ENCODE measurements around the gene ZNF239.
"Not testable (repeated sequence)": the region's sequence is repeated elsewhere in the genome, so short reads cannot be mapped to it uniquely, and the experiment has no call there.

ZNF239 gene

GRCh38 chr10:43574001-43574892 is at the start of gene ZNF239:
Gene ZNF239, minus strand, starts transcription at chr10:43574616. Its CDS starts 16,537 bp downstream, at chr10:43558079.
- peak; percentile 75 for DNase-seq

DNA sequence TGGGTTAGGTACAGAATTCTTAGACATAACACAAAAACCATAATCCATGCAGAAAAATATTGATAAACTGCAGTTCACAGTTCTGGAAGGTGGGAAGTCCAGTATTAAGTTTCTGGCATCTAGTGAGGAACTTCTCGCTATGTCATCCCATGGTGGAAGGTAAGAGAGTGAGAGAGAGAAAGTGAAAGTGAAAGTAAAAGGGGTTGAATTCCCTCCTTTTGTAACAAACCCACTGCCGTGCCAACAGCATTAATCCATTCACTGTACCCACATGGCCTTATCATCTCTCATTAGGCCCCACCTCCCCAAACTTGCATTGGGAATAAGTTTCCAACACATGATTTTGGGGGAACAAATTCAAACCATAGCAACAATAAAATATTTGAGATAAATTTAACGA is 48.9 kb upstream of the ZNF239 start:
- no peak for DNase-seq

DNA sequence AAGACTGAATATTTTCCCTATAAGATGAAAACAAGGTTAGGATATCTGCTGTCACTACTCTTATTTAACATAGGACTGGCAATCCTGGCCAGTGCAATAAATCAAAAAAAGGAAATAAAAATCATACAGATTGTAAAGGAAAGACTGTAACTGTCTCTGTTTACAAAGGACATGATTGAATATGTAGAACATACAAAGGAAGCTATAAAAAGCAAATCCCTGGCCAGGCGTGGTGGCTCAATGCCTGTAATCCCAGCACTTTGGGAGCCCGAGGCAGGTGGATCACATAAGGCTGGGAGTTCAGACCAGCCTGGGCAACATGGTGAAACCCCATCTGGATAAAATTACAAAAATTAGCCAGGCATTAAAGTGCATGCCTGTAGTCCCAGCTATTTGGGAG is 47.6 kb upstream of the ZNF239 start:
- DNase-seq, result no peak

- DNase-seq, result no peak
Observed at GRCh38 chr10:43619368-43619767, 45.0 kb upstream of the ZNF239 start.

DNA sequence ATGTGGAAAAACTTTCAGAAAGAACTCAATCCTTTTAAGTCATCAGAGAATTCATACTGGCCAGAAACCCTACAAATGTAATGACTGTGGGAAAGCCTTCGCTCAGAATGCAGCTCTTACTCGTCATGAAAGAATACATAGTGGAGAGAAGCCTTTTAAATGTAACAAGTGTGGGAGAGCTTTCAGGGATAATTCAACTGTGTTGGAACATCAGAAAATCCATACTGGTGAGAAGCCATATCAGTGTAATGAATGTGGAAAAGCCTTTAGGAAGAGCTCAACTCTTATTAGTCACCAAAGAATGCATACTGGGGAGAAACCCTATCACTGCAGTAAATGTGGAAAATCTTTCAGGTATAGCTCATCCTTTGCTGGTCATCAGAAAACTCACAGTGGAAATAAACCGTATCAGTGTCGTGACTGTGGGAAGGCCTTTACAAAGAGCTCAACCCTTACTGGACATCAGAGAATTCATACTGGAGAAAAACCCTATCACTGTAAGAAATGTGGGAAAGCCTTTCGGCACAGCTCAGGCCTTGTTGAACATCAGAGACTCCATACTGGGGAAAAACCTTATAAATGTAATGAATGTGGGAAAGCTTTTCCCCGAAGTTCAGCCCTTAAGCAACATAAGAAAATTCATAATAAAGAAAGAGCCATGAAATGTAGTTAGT is 42.4 kb upstream of the ZNF239 start:
- DNase-seq, result no peak

GRCh38 chr10:43610636-43611035 is 36.2 kb upstream of the ZNF239 start:
- no peak for DNase-seq

DNA sequence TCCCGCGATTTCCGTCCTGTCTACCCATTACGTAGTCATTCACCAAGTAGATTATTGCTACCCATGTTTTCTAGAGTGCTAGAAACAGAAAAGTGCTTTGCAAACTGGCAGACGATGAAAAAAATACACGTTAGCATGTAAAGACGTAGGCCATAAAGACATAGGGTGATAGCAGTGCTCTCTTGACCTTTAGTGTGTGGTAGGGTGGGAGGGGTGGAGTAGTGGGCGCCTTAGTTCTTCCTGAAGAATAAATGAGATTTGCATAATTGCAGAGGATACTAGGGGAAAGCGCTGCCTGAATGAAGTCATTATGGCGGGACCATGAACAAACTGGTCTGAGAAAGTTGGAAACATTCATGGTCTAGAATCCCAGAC is 32.8 kb upstream of the ZNF239 start:
- no peak for DNase-seq

GRCh38 chr10:43606323-43607198 is 32.1 kb upstream of the ZNF239 start, which contains the start of gene ZNF485:
Gene ZNF485, plus strand, starts transcription at chr10:43606438. Its CDS starts 613 bp downstream, at chr10:43607051.
- DNase-seq, result peak; percentile 50

GRCh38 chr10:43605850-43606322 is 31.5 kb upstream of the ZNF239 start:
- no peak for DNase-seq

DNA sequence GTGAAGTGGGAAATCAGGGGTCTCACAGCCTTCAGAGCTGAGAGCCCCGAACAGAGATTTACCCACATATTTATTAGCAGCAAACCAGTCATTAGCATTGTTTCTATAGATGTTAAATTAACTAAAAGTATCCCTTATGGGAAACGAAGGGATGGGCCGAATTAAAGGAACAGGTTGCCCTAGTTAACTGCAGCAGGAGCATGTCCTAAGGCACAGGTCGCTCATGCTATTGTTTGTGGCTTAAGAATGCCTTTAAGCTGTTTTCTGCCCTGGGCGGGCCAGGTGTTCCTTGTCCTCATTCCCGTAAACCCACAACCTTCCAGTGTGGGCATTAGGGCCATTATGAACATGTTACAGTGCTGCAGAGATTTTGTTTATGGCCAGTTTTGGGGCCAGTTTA is 27.2 kb upstream of the ZNF239 start:
- DNase-seq, result not testable (repeated sequence)

DNA sequence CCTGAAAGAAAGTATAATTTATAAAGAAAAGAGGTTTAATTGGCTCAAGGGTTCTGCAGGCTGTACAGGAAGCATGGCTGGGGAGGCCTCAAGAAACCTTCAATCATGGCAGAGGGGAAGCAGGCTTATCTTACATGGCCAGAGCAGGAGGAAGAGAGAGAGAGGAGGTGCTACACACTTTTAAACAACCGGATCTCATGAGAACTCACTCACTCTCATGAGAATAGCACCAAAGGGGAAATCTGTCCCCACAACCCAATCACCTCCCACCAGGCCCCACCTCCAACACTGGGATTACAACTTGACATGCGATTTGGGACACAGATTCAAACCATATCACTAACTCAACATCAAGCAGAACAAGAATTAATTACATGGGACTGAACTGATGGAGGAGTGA is 24.9 kb upstream of the ZNF239 start:
- DNase-seq, result no peak

DNA sequence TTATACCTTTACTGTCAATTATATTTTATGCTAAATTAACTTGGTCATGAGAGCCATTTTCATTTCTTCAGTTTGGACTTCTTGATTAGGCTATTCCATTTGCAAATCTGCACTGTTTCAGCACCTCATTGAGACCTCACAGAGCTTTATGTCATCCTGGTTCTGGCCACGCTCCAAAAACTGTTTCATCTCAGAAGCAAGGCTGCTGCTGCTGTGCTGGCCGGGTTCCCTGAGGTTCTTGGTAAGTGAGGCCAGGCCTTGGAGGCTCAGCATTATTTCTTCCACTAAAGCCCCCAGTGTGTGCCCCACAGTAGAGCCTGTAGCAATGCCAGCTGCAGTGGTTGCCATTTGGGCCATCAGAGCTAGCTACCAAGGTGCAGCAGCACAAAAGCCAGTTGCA is 24.0 kb upstream of the ZNF239 start:
- DNase-seq, result no peak

- DNase-seq, result no peak
Observed at GRCh38 chr10:43596546-43596945, 22.1 kb upstream of the ZNF239 start.

- no peak for DNase-seq
Observed at GRCh38 chr10:43595739-43596298, 21.4 kb upstream of the ZNF239 start.

DNA sequence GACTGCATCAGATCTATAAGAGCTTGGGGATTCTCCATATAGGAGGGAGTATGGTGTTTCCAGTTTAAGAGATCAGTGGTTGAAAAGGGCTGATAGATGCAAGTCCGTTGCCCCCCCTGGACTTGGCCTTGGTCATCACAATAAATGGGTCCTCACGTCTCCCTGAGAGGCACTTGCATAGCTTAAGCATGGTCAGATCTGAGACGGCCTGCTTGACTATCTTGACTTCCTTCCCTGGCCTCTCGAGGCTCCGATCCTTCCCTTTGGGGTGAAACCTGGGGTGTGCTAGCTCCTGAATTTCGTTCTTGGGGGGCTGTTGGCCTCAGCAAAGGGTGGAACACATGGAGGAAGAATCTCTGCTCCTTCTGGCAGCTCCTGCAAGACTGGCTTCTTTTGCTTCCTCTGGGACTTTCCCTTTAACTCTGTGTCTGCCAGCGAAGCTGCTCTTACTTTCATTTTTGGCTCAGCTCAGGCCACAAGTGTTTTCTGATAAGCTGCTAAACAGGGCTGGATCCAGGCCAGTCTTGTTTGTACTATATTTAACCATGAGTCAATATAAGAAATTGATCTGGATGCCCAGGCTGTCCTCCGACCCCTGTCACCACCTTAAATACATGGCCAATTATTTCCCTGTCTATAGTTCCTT is 20.7 kb upstream of the ZNF239 start:
- DNase-seq, result no peak

GRCh38 chr10:43591303-43591904 is 17.0 kb upstream of the ZNF239 start:
- no peak for DNase-seq

GRCh38 chr10:43586730-43587115 is 12.3 kb upstream of the ZNF239 start:
- DNase-seq, result not testable (repeated sequence)

DNA sequence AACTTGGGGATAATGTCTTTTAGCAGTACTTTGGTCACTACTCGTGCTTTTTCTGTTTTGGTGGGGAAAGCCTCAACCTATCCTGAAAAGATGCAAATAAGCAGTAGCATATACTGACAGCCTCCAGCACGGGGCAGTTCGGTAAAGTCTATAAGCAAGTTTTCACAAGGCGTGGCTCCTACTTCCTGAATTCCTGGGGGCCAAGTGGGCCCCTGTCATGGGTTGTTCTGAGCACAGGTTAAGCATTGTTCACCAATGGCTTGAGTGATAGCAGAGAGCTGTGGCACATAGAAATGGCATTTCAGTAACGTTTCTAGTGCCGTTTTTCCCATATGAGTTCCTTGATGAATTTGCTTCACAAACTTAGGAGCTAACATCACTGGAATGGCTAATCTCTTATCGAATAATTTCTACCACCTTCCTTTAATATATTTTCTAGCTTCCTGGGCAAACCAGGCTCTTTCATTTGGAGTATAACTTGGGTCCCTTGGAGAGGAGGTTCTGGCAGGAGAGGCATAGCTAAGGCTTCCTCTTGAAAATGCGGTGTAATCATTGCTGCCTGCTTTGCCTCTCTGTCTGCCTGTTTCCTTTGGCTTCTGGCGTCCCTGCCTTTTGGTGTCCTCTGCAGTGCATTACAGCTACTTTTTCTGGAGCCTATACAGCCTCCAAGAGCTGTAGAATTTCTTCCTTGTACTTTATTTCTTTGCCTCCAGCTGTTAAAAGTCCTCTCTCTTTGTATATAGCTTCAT is 11.7 kb upstream of the ZNF239 start:
- no peak for DNase-seq

DNA sequence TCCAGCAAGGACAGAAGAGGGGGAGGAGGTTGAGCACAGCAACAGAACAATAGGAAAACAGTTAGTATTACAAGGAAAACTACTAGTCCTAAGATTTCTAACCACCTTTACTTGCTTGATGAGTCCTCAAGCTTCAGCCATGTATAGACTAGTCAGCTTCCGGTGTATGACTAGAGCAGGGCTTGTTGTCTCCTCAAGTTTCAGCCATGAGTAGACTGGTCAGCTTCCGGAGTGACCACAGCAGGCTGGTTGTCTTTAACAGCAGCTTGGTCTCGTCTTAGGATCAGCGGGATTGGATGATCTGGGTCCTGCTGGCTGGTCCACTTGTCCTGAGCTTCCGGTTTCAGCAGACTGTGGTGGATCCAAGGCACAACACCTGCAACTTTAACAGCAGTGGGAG is 10.6 kb upstream of the ZNF239 start:
- no peak for DNase-seq

DNA sequence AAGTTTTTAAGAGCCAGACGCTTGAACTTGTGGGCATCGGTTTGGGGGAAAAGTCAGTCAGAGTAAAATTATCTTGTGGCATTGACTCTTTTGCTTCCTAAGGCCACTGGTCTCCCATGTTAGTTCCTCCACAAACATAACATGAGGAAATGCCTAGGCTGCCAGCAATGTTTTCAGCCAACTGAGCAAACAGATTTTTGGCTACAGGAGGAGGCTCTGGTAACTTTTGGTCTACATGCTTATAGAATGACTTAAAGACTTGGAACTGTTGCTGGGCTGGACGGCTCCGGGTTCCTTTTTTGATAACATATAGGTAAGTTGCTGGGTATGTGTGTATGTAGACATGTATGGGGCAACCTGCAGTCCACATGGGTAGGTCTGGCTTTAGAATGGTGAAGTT is 9.6 kb upstream of the ZNF239 start:
- no peak for DNase-seq

DNA sequence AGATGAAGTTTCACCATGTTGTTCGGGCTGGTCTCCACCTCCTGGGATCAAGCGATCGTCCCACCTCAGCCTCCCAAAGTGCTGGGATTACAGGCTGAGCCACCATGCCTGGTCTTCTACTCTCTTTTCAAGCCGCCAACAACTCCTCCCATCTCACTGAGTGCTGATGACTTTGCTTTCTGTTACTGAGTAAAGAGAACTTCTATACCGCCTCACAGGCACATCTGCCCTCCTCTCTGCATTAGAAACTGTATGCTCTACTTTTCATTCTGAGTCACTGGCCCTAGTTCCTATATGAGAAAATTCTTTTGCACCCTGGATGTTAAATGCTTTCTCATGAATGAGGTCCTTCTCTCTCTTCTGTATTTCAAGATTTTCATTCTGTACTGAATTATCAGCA is 2.2 kb upstream of the ZNF239 start:
- DNase-seq, result no peak

All from activated CD4-positive, alpha-beta T cell treated with anti-CD3 and anti-CD28 coated beads, Interleukin-2, amount 50 U/mL, for 1 hour (primary cell).